ENCODE measurements around the gene ACLY.
"Not testable (repeated sequence)": the region's sequence is repeated elsewhere in the genome, so short reads cannot be mapped to it uniquely, and the experiment has no call there.

The ACLY gene

GRCh38 chr17:41935641-41936040 is 16.9 kb upstream of the ACLY start:
- no peak overlapping the region for H3K4me3 ChIP-seq (ENCODE audit: low read depth, low read length)

GRCh38 chr17:41932816-41933389 is 14.2 kb upstream of the ACLY start:
- H3K9ac ChIP-seq (ENCODE audit: low read depth, low read length) = no peak overlapping the region
- no peaks in the 10 kb centered on the region for H3K36me3 ChIP-seq (ENCODE audit: control insufficient read depth, insufficient read depth, low read length)
- H3K27me3 ChIP-seq (ENCODE audit: control insufficient read depth, insufficient read depth, low read length) = no peaks in the 10 kb centered on the region
- H3K9me3 ChIP-seq (ENCODE audit: control insufficient read depth, insufficient read depth, low read length) = no peaks in the 10 kb centered on the region
- H3K4me3 ChIP-seq (ENCODE audit: low read depth, low read length) = no peak overlapping the region
- peaks cover 3% of the 10 kb centered on the region for H3K4me1 ChIP-seq (ENCODE audit: control insufficient read depth, insufficient read depth, low read length)

More at GRCh38 chr17:41935641-41936040, 16.9 kb upstream of the ACLY start:
- H3K9me3 ChIP-seq (ENCODE audit: control insufficient read depth, insufficient read depth, low read length) = no peaks in the 10 kb centered on the region
- no peaks in the 10 kb centered on the region for H3K4me1 ChIP-seq (ENCODE audit: control insufficient read depth, insufficient read depth, low read length)
- no peak overlapping the region for H3K9ac ChIP-seq (ENCODE audit: low read depth, low read length)
- no peaks in the 10 kb centered on the region for H3K36me3 ChIP-seq (ENCODE audit: control insufficient read depth, insufficient read depth, low read length)
- no peaks in the 10 kb centered on the region for H3K27me3 ChIP-seq (ENCODE audit: control insufficient read depth, insufficient read depth, low read length)

- not testable (repeated sequence) for H3K9me3 ChIP-seq (ENCODE audit: control insufficient read depth, insufficient read depth, low read length); H3K4me1 ChIP-seq (ENCODE audit: control insufficient read depth, insufficient read depth, low read length); H3K9ac ChIP-seq (ENCODE audit: low read depth, low read length); H3K27me3 ChIP-seq (ENCODE audit: control insufficient read depth, insufficient read depth, low read length); H3K36me3 ChIP-seq (ENCODE audit: control insufficient read depth, insufficient read depth, low read length); H3K4me3 ChIP-seq (ENCODE audit: low read depth, low read length)
Measured at GRCh38 chr17:41931715-41932114, 13.0 kb upstream of the ACLY start.

- H3K9ac ChIP-seq (ENCODE audit: low read depth, low read length); H3K27me3 ChIP-seq (ENCODE audit: control insufficient read depth, insufficient read depth, low read length); H3K9me3 ChIP-seq (ENCODE audit: control insufficient read depth, insufficient read depth, low read length); H3K36me3 ChIP-seq (ENCODE audit: control insufficient read depth, insufficient read depth, low read length); H3K4me1 ChIP-seq (ENCODE audit: control insufficient read depth, insufficient read depth, low read length): not testable (repeated sequence)
- peak overlapping the region; percentile 93 for H3K4me3 ChIP-seq (ENCODE audit: low read depth, low read length)
Measured at GRCh38 chr17:41930833-41931156, 12.0 kb upstream of the ACLY start.

GRCh38 chr17:41930009-41930832 is 11.5 kb upstream of the ACLY start, which contains the start of gene ODAD4:
Gene ODAD4, plus strand, starts transcription at chr17:41930617. Its CDS starts 107 bp downstream, at chr17:41930724.
- peak within 1 kb of the TSS; percentile 93 for H3K4me3 ChIP-seq (ENCODE audit: low read depth, low read length)
- H3K9ac ChIP-seq (ENCODE audit: low read depth, low read length) = peak within 1 kb of the TSS; percentile 87
- peaks cover 3% of the 10 kb centered on the region for H3K4me1 ChIP-seq (ENCODE audit: control insufficient read depth, insufficient read depth, low read length)
- H3K36me3 ChIP-seq (ENCODE audit: control insufficient read depth, insufficient read depth, low read length) = no peaks in the 10 kb centered on the region
- no peaks in the 10 kb centered on the region for H3K9me3 ChIP-seq (ENCODE audit: control insufficient read depth, insufficient read depth, low read length)
- H3K27me3 ChIP-seq (ENCODE audit: control insufficient read depth, insufficient read depth, low read length) = no peaks in the 10 kb centered on the region

GRCh38 chr17:41928693-41929251 is 10.0 kb upstream of the ACLY start:
- peaks cover 3% of the 10 kb centered on the region for H3K4me1 ChIP-seq (ENCODE audit: control insufficient read depth, insufficient read depth, low read length)
- no peak overlapping the region for H3K4me3 ChIP-seq (ENCODE audit: low read depth, low read length)
- H3K36me3 ChIP-seq (ENCODE audit: control insufficient read depth, insufficient read depth, low read length) = no peaks in the 10 kb centered on the region
- no peak overlapping the region for H3K9ac ChIP-seq (ENCODE audit: low read depth, low read length)
- no peaks in the 10 kb centered on the region for H3K9me3 ChIP-seq (ENCODE audit: control insufficient read depth, insufficient read depth, low read length)
- H3K27me3 ChIP-seq (ENCODE audit: control insufficient read depth, insufficient read depth, low read length) = no peaks in the 10 kb centered on the region

GRCh38 chr17:41925991-41926590 is 7.3 kb upstream of the ACLY start:
- Histone ChIP-seq H3K4me1 (ENCODE audit: control insufficient read depth, insufficient read depth, low read length) (peaks cover 3% of the 10 kb centered on the region), H3K36me3 (ENCODE audit: control insufficient read depth, insufficient read depth, low read length) (no peaks in the 10 kb centered on the region), H3K9ac (ENCODE audit: low read depth, low read length) (no peak overlapping the region), H3K27me3 (ENCODE audit: control insufficient read depth, insufficient read depth, low read length) (no peaks in the 10 kb centered on the region), H3K4me3 (ENCODE audit: low read depth, low read length) (no peak overlapping the region), H3K9me3 (ENCODE audit: control insufficient read depth, insufficient read depth, low read length) (no peaks in the 10 kb centered on the region)

GRCh38 chr17:41920580-41920955 is 1.8 kb upstream of the ACLY start:
- H3K9ac ChIP-seq (ENCODE audit: low read depth, low read length) = no peak overlapping the region
- no peak overlapping the region for H3K4me3 ChIP-seq (ENCODE audit: low read depth, low read length)
- H3K27me3 ChIP-seq (ENCODE audit: control insufficient read depth, insufficient read depth, low read length) = no peaks in the 10 kb centered on the region
- H3K36me3 ChIP-seq (ENCODE audit: control insufficient read depth, insufficient read depth, low read length) = peaks cover 8% of the 10 kb centered on the region
- H3K4me1 ChIP-seq (ENCODE audit: control insufficient read depth, insufficient read depth, low read length) = peaks cover 14% of the 10 kb centered on the region
- H3K9me3 ChIP-seq (ENCODE audit: control insufficient read depth, insufficient read depth, low read length) = no peaks in the 10 kb centered on the region

GRCh38 chr17:41919840-41920579 is 1.3 kb upstream of the ACLY start:
- Histone ChIP-seq H3K27me3 (ENCODE audit: control insufficient read depth, insufficient read depth, low read length) (no peaks in the 10 kb centered on the region), H3K36me3 (ENCODE audit: control insufficient read depth, insufficient read depth, low read length) (peaks cover 8% of the 10 kb centered on the region), H3K9ac (ENCODE audit: low read depth, low read length) (peak overlapping the region; percentile 32), H3K4me3 (ENCODE audit: low read depth, low read length) (peak overlapping the region; percentile 76), H3K9me3 (ENCODE audit: control insufficient read depth, insufficient read depth, low read length) (no peaks in the 10 kb centered on the region), H3K4me1 (ENCODE audit: control insufficient read depth, insufficient read depth, low read length) (peaks cover 19% of the 10 kb centered on the region)

GRCh38 chr17:41919165-41919817 is 540 bp upstream of the ACLY start:
- Histone ChIP-seq H3K27me3 (ENCODE audit: control insufficient read depth, insufficient read depth, low read length) (no peaks in the 10 kb centered on the region), H3K4me3 (ENCODE audit: low read depth, low read length) (peak overlapping the region; percentile 76), H3K36me3 (ENCODE audit: control insufficient read depth, insufficient read depth, low read length) (peaks cover 9% of the 10 kb centered on the region), H3K9ac (ENCODE audit: low read depth, low read length) (peak overlapping the region; percentile 51), H3K9me3 (ENCODE audit: control insufficient read depth, insufficient read depth, low read length) (no peaks in the 10 kb centered on the region), H3K4me1 (ENCODE audit: control insufficient read depth, insufficient read depth, low read length) (peaks cover 23% of the 10 kb centered on the region)

GRCh38 chr17:41917679-41918313 is 955 bp downstream of the ACLY start:
- Histone ChIP-seq H3K36me3 (ENCODE audit: control insufficient read depth, insufficient read depth, low read length) (peaks cover 21% of the 10 kb centered on the region), H3K4me3 (ENCODE audit: low read depth, low read length) (peak overlapping the region; percentile 91), H3K27me3 (ENCODE audit: control insufficient read depth, insufficient read depth, low read length) (no peaks in the 10 kb centered on the region), H3K9ac (ENCODE audit: low read depth, low read length) (peak overlapping the region; percentile 97), H3K4me1 (ENCODE audit: control insufficient read depth, insufficient read depth, low read length) (peaks cover 27% of the 10 kb centered on the region), H3K9me3 (ENCODE audit: control insufficient read depth, insufficient read depth, low read length) (no peaks in the 10 kb centered on the region)
